Effector memory CD4-positive, alpha-beta T cell (primary cell): ENCODE results near the gene CALCR.
"Not testable (repeated sequence)": the region's sequence is repeated elsewhere in the genome, so short reads cannot be mapped to it uniquely, and the experiment has no call there.

ENCODE experiments used
- DNase-seq, 3 donors: peaks; one replicate each; pipeline ENCODE4 v3.0.0-alpha.2; 2020
- H3K27ac ChIP-seq: 2 replicates; pipeline ENCODE4 v1.7.0; 2013; ENCODE audit warnings: mild to moderate bottlenecking, low read length, moderate library complexity; ENCODE audit not compliant: insufficient read depth, poor library complexity, severe bottlenecking
- H3K27me3 ChIP-seq: replicated peaks from 2 replicates; pipeline ENCODE4 v1.7.0; 2013; ENCODE audit warnings: mild to moderate bottlenecking, low read length; ENCODE audit not compliant: insufficient read depth, control insufficient read depth, poor library complexity, severe bottlenecking
- H3K36me3 ChIP-seq: 2 replicates; pipeline ENCODE4 v1.7.0; 2013; ENCODE audit warnings: mild to moderate bottlenecking, low read length, moderate library complexity; ENCODE audit not compliant: control insufficient read depth, insufficient read depth
- H3K4me1 ChIP-seq: 2 replicates; pipeline ENCODE4 v1.7.0; 2013; ENCODE audit warnings: low read length, mild to moderate bottlenecking; ENCODE audit not compliant: control insufficient read depth, insufficient read depth, poor library complexity, severe bottlenecking
- H3K4me3 ChIP-seq: 2 replicates; pipeline ENCODE4 v1.7.0; 2013; ENCODE audit warnings: low read length, low read depth, mild to moderate bottlenecking; ENCODE audit not compliant: insufficient read depth, poor library complexity, severe bottlenecking
- H3K9me3 ChIP-seq: 2 replicates; pipeline ENCODE4 v1.7.0; 2013; ENCODE audit warnings: mild to moderate bottlenecking, low read length, moderate library complexity; ENCODE audit not compliant: control insufficient read depth

Gene CALCR

GRCh38 chr7:93530701-93531100, 43.8 kb downstream of the CALCR start:
- Histone ChIP-seq H3K27ac (no peak overlapping the region), H3K36me3 (no peaks in the 10 kb centered on the region), H3K4me1 (no peaks in the 10 kb centered on the region), H3K27me3 (no peaks in the 10 kb centered on the region), H3K4me3 (no peak overlapping the region), H3K9me3 (no peaks in the 10 kb centered on the region)
- DNase-seq, result no peak

GRCh38 chr7:93516834-93517233, 57.7 kb downstream of the CALCR start:
- no peak overlapping the region for H3K27ac ChIP-seq
- H3K36me3 ChIP-seq, result no peaks in the 10 kb centered on the region
- DNase-seq, result no peak

GRCh38 chr7:93515144-93515543, 59.4 kb downstream of the CALCR start:
- Histone ChIP-seq H3K36me3 (no peaks in the 10 kb centered on the region), H3K4me3 (no peak overlapping the region), H3K9me3 (no peaks in the 10 kb centered on the region), H3K27ac (no peak overlapping the region), H3K27me3 (no peaks in the 10 kb centered on the region), H3K4me1 (no peaks in the 10 kb centered on the region)
- DNase-seq, result no peak

More at GRCh38 chr7:93516834-93517233, 57.7 kb downstream of the CALCR start:
- Histone ChIP-seq H3K9me3 (no peaks in the 10 kb centered on the region), H3K27me3 (no peaks in the 10 kb centered on the region), H3K4me3 (no peak overlapping the region), H3K4me1 (no peaks in the 10 kb centered on the region)

GRCh38 chr7:93509303-93509702, 65.2 kb downstream of the CALCR start:
- Histone ChIP-seq H3K9me3 (no peaks in the 10 kb centered on the region), H3K4me1 (no peaks in the 10 kb centered on the region), H3K27ac (no peak overlapping the region), H3K4me3 (no peak overlapping the region), H3K36me3 (no peaks in the 10 kb centered on the region), H3K27me3 (no peaks in the 10 kb centered on the region)
- DNase-seq, result no peak

GRCh38 chr7:93503088-93503487, 71.4 kb downstream of the CALCR start:
- H3K9me3 ChIP-seq, result no peaks in the 10 kb centered on the region
- DNase-seq, result no peak
- no peak overlapping the region for H3K4me3 ChIP-seq
- no peaks in the 10 kb centered on the region for H3K36me3 ChIP-seq
- no peaks in the 10 kb centered on the region for H3K27me3 ChIP-seq
- H3K27ac ChIP-seq, result no peak overlapping the region
- H3K4me1 ChIP-seq, result no peaks in the 10 kb centered on the region

- H3K4me3 ChIP-seq, H3K4me1 ChIP-seq, H3K27ac ChIP-seq, DNase-seq, H3K27me3 ChIP-seq, H3K9me3 ChIP-seq, H3K36me3 ChIP-seq: not testable (repeated sequence)
Observed at GRCh38 chr7:93491860-93492259, 82.7 kb downstream of the CALCR start.

- Histone ChIP-seq H3K36me3 (no peaks in the 10 kb centered on the region), H3K27me3 (no peaks in the 10 kb centered on the region), H3K4me3 (no peak overlapping the region), H3K9me3 (no peaks in the 10 kb centered on the region), H3K27ac (no peak overlapping the region), H3K4me1 (no peaks in the 10 kb centered on the region)
- no peak for DNase-seq
Observed at GRCh38 chr7:93476491-93477344, 97.8 kb downstream of the CALCR start.

GRCh38 chr7:93475811-93476210, 98.7 kb downstream of the CALCR start:
- Histone ChIP-seq H3K4me3 (no peak overlapping the region), H3K27me3 (no peaks in the 10 kb centered on the region), H3K27ac (no peak overlapping the region), H3K4me1 (no peaks in the 10 kb centered on the region), H3K36me3 (no peaks in the 10 kb centered on the region), H3K9me3 (no peaks in the 10 kb centered on the region)
- DNase-seq, result no peak

GRCh38 chr7:93471456-93471855, 103.1 kb downstream of the CALCR start:
- Histone ChIP-seq H3K4me1 (no peaks in the 10 kb centered on the region), H3K36me3 (no peaks in the 10 kb centered on the region), H3K27ac (no peak overlapping the region), H3K9me3 (no peaks in the 10 kb centered on the region), H3K27me3 (no peaks in the 10 kb centered on the region), H3K4me3 (no peak overlapping the region)
- no peak for DNase-seq

- Histone ChIP-seq H3K27ac (no peak overlapping the region), H3K36me3 (no peaks in the 10 kb centered on the region), H3K9me3 (no peaks in the 10 kb centered on the region), H3K4me1 (no peaks in the 10 kb centered on the region), H3K4me3 (no peak overlapping the region), H3K27me3 (no peaks in the 10 kb centered on the region)
- no peak for DNase-seq
Observed at GRCh38 chr7:93463764-93464163, 110.8 kb downstream of the CALCR start.
